Body of pancreas (tissue), 4 donors: ENCODE data around the gene UBE2I. TPM values are rescaled to one million over a fixed set of nuclear protein-coding genes. Genes with fewer than 3 reads are reported as not detected.

Source experiments
- ATAC-seq: fragments of 150-250 bp; one replicate; pipeline ENCODE4 v1.9.1; 2016
- DNase-seq, 4 donors: peaks; one replicate each; pipeline ENCODE4 v3.0.0-alpha.2; 2019
- H3K27ac ChIP-seq, 4 donors: fragments of 200-600 bp; sonication (generic); 1 replicate in 3 of 4; 2 replicates in 1 of 4; pipeline versions ENCODE4 v1.5.1 to v1.6.1; 2016 to 2019; ENCODE audit warnings: mild to moderate bottlenecking in 1 of 4, mixed read lengths in 1 of 4, moderate library complexity in 1 of 4
- H3K27me3 ChIP-seq, 2 donors: fragments of 200-600 bp; sonication (generic); one replicate each; pipeline ENCODE4 v1.6.0; 2016; ENCODE audit warnings: mild to moderate bottlenecking in 1 of 2
- H3K36me3 ChIP-seq, 2 donors: fragments of 200-600 bp; sonication (generic); replicated peaks in 1 of 2; 2 replicates each; pipeline ENCODE4 v1.5.1; 2016; ENCODE audit warnings: low read depth in 2 of 2; ENCODE audit not compliant: insufficient read depth in 1 of 2
- H3K4me1 ChIP-seq: fragments of 200-600 bp; sonication (generic); one replicate; pipeline ENCODE4 v1.6.0; 2016
- H3K4me3 ChIP-seq, 2 donors: fragments of 200-600 bp; sonication (generic); 1 replicate in 1 of 2; 2 replicates in 1 of 2; pipeline ENCODE4 v1.5.1; 2016 to 2019
- H3K9me3 ChIP-seq, 3 donors: fragments of 200-600 bp; sonication (generic); 1 replicate in 2 of 3; 2 replicates in 1 of 3; pipeline ENCODE4 v1.5.1; 2016
- CTCF ChIP-seq, 7 experiments: fragments of 450-650 bp in 4 of 7; fragments of 200-600 bp in 3 of 7; sonication (generic) in 3 of 7; IDR thresholded peaks; one replicate each; pipeline ENCODE4 v1.5.1; 2016 to 2019; ENCODE audit warnings: antibody characterized with exemption in 7 of 7
- POLR2A ChIP-seq, 3 donors: fragments of 450-650 bp; IDR thresholded peaks; one replicate each; pipeline ENCODE4 v1.6.1; 2016; ENCODE audit warnings: antibody characterized with exemption in 3 of 3, mild to moderate bottlenecking in 2 of 3
- WGBS, 2 donors: methylation state at CpG; one replicate each; pipeline ENCODE4 v1.1.5; 2017; 5-methylcytosine and 5-hydroxymethylcytosine counted together
- intact Hi-C: fragments of 100-400 bp; cut with DNase I; formaldehyde crosslinking; loops from one replicate; pipeline ENCODE4 v1.15.1; 2023
- total RNA-seq, 2 donors: library from RNA; depleted of rRNA; stranded (reverse); fragments of >200 nt; gene quantifications; one replicate each; pipeline ENCODE4 v1.1.0, GENCODE V29; 2016

The UBE2I gene
- total RNA-seq, 2 donors from 2014 or later = 25.9 to 81.7 TPM

- H3K9me3 ChIP-seq = no peaks in the 10 kb centered on the region
- H3K36me3 ChIP-seq = peaks cover 3 to 5% of the 10 kb centered on the region in 2 donors
- ATAC-seq = no peak
- intact Hi-C loops = no loop called here
- H3K4me1 ChIP-seq = peaks cover 30% of the 10 kb centered on the region
- 80 to 87% methylated on average over 7 to 14 of the region's 14 CpGs for WGBS, 2 donors
- H3K27ac ChIP-seq = no peak overlapping the region
- DNase-seq = no peak
- H3K4me3 ChIP-seq = no peak overlapping the region
- no peak for TF ChIP-seq POLR2A (IDR thresholded peaks at IDR 0.05)
- H3K27me3 ChIP-seq = no peaks in the 10 kb centered on the region
Observed at GRCh38 chr16:1348926-1349325, 39.5 kb downstream of the UBE2I start.

- 85 to 86% methylated on average over 14 to 16 of the region's 16 CpGs for WGBS, 2 donors
- no peak for DNase-seq
- ATAC-seq = no peak
- intact Hi-C loops = no loop called here
- H3K9me3 ChIP-seq = no peaks in the 10 kb centered on the region
- H3K4me1 ChIP-seq = peaks cover 26% of the 10 kb centered on the region
- H3K36me3 ChIP-seq = peaks cover 3 to 5% of the 10 kb centered on the region in 2 donors
- no peak overlapping the region for H3K27ac ChIP-seq
- no peaks in the 10 kb centered on the region for H3K27me3 ChIP-seq
- H3K4me3 ChIP-seq = no peak overlapping the region
- TF ChIP-seq CTCF (IDR thresholded peaks at IDR 0.05) = no peak
- TF ChIP-seq POLR2A (IDR thresholded peaks at IDR 0.05) = no peak
Observed at GRCh38 chr16:1349351-1349750, 39.9 kb downstream of the UBE2I start.

GRCh38 chr16:1349951-1350350 lies 40.5 kb downstream of the UBE2I start:
- no peaks in the 10 kb centered on the region for H3K27me3 ChIP-seq
- DNase-seq = no peak
- H3K27ac ChIP-seq = no peak overlapping the region
- no peaks in the 10 kb centered on the region for H3K9me3 ChIP-seq
- no peak for ATAC-seq
- 94 to 97% methylated on average over 16 of the region's 17 CpGs for WGBS, 2 donors
- H3K4me1 ChIP-seq = peaks cover 26% of the 10 kb centered on the region
- TF ChIP-seq POLR2A (IDR thresholded peaks at IDR 0.05) (no peak), CTCF (IDR thresholded peaks at IDR 0.05) (no peak)
- H3K4me3 ChIP-seq = no peak overlapping the region
- intact Hi-C loops = no loop called here
- peaks cover 3 to 5% of the 10 kb centered on the region in 2 donors for H3K36me3 ChIP-seq

- peaks cover 31% of the 10 kb centered on the region for H3K4me1 ChIP-seq
- intact Hi-C loops = no loop called here
- no peaks in the 10 kb centered on the region for H3K9me3 ChIP-seq
- WGBS, 2 donors = 55 to 65% methylated on average over 14 to 19 of the region's 19 CpGs
- ATAC-seq (no peak), DNase-seq (no peak)
- H3K27me3 ChIP-seq = no peaks in the 10 kb centered on the region
- H3K27ac ChIP-seq = no peak overlapping the region
- no peak for TF ChIP-seq POLR2A (IDR thresholded peaks at IDR 0.05)
- TF ChIP-seq CTCF (IDR thresholded peaks at IDR 0.05) = no peak
- no peak overlapping the region for H3K4me3 ChIP-seq
- peaks cover 3 to 5% of the 10 kb centered on the region in 2 donors for H3K36me3 ChIP-seq
Observed at GRCh38 chr16:1350691-1351090, 41.3 kb downstream of the UBE2I start.

- intact Hi-C loops = no loop called here
Observed at GRCh38 chr16:1351215-1351581, 41.8 kb downstream of the UBE2I start.

More at GRCh38 chr16:1351215-1351581, 41.8 kb downstream of the UBE2I start:
- Histone ChIP-seq H3K36me3 (peaks cover 3 to 5% of the 10 kb centered on the region in 2 donors), H3K9me3 (no peaks in the 10 kb centered on the region), H3K27ac (peak overlapping the region in 2 of 4 donors; percentile 63 to 71), H3K4me3 (peak overlapping the region; percentile 89 to 93), H3K27me3 (no peaks in the 10 kb centered on the region), H3K4me1 (peaks cover 36% of the 10 kb centered on the region)
- ATAC-seq (peak; percentile 3), DNase-seq (no peak)
- WGBS, 2 donors = 0% methylated on average over 31 of the region's 35 CpGs; no CpG with 5 or more reads in 1 of the 2 donors
- no peak for TF ChIP-seq POLR2A (IDR thresholded peaks at IDR 0.05)
- TF ChIP-seq CTCF (IDR thresholded peaks at IDR 0.05) = no peak
